H1 (cell line): Measurements from ENCODE around the gene TTC33. TPM values are rescaled to one million over a fixed set of nuclear protein-coding genes. Genes with fewer than 3 reads are reported as not detected.

ENCODE experiments used
- EGR1 ChIP-seq: IDR thresholded peaks from 2 replicates; pipeline ENCODE4 v1.6.1; 2011; ENCODE audit warnings: low read depth, low read length, borderline replicate concordance
- GTF2F1 ChIP-seq: IDR thresholded peaks from 2 replicates; pipeline ENCODE4 v1.6.1; 2012; ENCODE audit warnings: low read depth, low read length, improper control_type of control experiment, borderline replicate concordance
- PHF8 ChIP-seq: fragments of 200-600 bp; sonication (generic); conservative IDR thresholded peaks from 2 replicates; pipeline ENCODE4 v1.7.1; 2012; ENCODE audit warnings: low read depth, mild to moderate bottlenecking, inconsistent platforms, low read length, moderate library complexity
- polyA plus RNA-seq, 7 experiments: library from polyadenylated mRNA; depleted of rRNA in 3 of 7; stranded (reverse) in 5 of 7; unstranded in 2 of 7; fragments of >200 nt in 5 of 7; fragments of 200-250 nt in 2 of 7; gene quantifications; 1 replicate in 5 of 7; 2 replicates in 1 of 7; 4 replicates in 1 of 7; pipeline versions ENCODE4 v1.2.1 to v1.2.3, GENCODE V29; 2011 to 2013; ENCODE audit warnings: missing spikeins in 2 of 7, mixed read lengths in 2 of 7
- total RNA-seq: library from RNA; stranded (reverse); fragmentation: NEBNext Ultra II Directional; extraction: Animal tissue kit (Norgen Biotek cat#: 25700); gene quantifications from 2 replicates; pipeline ENCODE4 v1.2.1, GENCODE V29; 2021

Gene TTC33
- total and polyA plus RNA-seq, 2 of the 8 experiments (the other 6 are each of a cell fraction or from before 2014, with no cell fraction given) = 1.2 to 12.6 TPM

GRCh38 chr5:40475561-40475960, 280.2 kb downstream of the TTC33 start (continued):
- no peak for TF ChIP-seq PHF8
- no peak for TF ChIP-seq GTF2F1
- TF ChIP-seq EGR1 = no peak
